SW480 (cell line): Measurements from ENCODE around the gene PPM1N.

Experiments
- DNase-seq: peaks from one replicate; pipeline ENCODE4 v3.0.0-alpha.2; 2016; ENCODE audit warnings: low spot score

Gene PPM1N

DNA sequence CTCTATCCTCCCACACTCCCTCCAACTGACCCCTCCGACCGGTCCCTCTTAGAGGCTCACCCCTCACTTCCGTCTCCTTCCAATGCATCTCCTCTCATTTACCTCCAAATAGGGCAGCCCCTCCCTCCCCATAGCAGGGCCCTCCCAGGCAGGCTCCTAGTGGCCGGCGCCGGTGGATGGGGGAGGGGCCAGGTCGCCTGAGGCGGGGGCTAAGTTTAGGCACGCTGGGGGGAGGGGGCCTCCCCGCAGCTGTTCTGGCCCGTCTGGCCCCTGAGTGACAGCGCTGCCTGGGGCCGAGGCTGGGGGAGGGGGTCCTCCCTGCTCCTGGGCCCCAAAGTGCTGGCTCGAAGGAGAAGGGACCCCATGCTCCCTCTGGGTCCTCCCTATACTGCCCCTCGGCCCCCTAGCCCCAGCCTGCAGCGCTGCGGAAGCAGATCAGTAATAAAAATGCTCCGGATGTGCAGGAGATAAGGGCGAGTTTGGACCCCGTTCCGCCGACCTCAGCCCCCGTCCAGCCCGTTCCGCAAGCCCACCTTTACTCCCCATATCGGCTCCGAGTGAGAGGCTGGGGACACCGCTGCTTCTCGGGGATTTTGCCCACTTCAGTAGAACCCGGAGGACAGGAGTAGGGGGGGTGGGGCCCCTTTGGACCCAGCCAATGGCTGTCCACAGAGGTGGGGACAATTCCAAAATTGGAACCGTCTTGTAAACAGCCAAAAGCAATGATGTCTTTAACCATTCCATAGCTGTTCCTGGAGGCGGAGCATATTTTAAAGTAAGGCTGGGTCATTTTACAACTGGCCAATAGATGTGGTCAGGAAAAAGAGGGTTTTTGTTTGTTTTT lies 5.4 kb upstream of the PPM1N start:
- DNase-seq: no peak

DNA sequence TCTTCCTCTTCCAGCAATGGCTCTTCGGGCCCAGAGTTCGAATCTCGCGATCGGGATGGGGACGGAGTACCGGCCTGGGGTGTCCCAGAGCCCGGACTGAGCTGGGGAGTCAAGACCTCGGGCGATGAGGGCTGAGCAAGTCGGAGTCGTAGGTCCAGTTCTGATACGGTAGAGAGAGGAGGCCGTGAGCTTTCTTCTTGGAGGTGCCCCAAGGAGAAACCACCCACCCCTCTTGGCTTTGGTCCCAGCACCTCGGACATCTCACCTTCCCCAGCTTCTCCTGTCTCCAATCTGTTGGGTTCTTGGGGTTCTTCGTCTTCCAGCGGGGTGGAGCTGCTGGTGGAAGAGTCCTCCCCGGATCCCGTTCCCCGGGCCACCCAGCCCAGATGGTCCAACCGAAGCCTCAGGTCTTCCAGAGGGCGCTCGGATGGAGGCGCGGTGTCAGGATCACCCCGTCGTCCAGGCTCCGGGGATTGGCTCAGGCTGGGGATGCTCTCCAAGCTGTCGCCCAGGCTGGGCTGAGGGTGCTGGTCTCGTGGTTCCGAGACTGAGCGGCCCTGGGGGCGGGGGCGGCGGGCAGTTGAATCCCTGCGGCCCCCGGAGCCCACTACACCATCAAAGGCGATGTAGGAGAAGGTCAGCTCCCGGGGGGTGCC lies 3.9 kb upstream of the PPM1N start:
- no peak for DNase-seq

DNA sequence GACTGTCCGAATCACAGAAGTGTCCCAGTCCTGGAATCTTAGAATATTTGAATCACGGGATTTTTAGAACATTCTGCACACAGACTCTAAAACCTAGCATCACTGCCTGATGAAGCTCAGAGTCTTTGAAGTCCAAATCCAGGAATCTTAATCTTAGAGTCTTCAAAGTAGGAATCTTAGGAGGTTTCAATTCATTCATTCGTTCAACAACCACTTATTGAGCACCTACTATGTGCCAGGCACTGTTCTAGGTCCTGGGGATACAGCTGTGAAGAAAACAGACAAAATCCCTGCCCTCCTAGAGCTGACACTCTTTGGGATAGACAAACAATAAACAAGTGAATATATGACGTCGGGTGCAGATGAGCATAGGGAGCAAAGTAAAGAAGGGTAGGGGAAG lies 3.1 kb upstream of the PPM1N start:
- no peak for DNase-seq

DNA sequence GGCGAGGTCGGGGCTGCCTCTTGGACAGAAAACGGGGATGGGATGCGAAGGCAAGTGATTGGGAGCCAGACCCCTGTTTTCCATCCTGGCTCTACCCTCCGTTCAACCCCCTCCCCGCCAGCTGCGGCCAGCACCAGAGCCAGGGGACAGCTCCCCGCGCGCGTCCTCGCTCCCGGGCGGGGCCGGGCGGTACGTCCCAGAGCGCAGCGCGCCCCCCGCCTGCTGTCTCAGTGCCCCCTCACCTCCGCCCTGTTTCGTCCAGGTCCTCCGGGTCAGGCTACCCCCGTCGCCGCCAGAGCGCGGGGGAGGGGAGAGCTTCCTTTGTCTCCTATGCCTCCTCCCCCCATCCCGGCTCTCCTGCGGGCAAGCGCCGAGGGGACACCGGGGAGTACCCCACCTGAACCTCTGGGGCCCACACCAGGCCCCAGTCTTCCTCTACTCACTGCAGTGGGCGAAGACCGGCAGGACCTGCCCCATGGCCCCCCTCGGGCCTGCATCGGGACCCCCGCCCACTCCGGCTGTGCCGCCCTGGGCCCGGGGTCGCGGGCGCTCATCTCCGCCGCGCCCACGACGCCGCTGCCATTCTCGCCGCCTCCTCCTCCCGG lies 1.8 kb upstream of the PPM1N start:
- DNase-seq: no peak

DNA sequence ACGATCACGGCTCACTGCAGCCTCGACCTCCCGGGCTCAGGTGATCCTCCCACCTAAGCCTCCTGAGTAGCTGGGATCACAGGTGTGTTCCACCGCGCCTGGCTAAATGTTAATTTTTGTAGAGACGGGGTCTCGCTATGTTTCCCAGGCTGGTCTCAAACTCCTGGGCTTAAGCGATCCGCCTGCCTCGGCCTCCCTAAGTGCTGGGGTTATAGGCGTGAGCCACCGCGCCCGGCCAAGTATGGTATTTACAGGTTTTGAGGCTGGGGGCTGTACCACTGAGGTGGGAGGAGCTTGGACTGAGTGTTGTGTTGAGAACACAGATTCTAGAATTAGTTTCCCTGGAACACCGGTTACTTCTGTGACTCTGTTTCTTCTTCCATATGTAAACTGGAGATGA lies 452 bp upstream of the PPM1N start:
- DNase-seq: no peak

DNA sequence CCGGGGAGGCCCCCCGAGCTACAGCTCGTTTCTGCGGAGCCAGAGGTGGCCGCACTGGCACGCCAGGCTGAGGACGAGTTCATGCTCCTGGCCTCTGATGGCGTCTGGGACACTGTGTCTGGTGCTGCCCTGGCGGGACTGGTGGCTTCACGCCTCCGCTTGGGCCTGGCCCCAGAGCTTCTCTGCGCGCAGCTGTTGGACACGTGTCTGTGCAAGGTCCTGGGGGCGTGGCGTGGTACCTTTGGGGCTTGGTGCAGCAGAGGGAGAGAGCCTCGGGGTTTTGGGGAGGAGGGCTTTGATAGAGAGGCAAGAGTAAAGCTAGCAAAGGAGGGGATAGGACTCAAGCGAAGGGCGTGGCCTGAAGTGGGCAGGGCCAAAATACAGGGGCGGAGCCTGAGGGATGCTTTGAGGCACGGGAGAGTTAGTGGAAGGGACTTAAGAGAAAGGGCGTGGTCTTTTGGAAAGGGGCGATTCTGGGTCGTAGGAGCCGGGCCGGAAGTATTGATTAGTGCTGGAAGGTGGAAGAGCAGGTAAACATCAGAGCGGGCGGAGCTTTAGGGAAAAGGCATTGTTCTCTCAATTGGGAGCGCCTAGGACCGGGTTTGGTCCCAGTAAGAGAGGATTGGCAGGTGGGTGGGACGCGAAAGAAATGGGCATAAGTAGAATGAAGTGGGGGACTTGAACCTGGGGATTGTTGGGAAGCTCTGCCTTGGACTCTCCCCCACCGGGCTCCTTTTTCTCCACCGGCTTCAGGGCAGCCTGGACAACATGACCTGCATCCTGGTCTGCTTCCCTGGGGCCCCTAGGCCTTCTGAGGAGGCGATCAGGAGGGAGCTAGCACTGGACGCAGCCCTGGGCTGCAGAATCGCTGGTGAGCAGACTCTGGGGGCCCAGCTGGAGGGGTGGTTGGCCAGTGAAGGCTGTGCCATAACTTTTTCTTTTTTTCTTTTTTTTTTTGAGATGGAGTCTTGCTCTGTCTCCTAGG lies 1.2 kb downstream of the PPM1N start:
- DNase-seq: no peak

DNA sequence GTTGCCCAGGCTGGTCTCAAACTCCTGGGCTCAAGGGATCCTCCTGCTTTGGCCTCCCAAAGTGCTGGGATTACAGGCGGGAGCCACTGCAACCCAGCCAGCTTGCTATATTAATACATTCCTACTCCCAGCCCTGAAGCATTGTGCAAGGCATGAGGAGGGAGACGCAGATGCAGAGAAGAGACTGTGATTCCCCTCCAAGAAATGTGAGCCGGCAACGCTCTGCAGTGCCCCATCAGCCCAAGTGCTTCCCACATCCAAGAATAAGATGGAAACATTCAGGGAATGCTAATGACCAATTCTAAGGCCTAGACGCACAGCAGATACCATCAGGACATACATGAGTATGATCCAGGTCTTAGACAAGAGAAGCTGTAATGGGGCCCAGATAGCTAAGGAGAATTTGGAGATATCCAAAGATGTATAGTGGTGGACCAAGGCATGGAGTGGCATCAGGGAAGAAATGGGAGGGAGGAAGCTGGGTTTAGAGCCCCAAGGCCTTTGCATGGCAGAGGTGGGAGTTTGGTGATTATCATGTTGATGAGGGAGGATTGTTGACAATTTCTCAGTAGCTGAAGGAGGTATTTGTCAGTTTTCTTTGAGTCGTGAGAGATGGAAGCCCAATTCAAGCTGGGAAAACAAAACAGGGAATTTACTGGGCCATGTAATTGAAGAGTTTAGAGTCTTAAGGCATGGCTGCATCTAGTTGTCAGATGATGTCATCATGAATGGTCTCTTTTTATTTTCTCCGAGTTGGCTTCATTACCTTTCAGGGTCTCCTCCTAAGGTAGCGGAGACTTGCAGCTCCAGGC lies 2.9 kb downstream of the PPM1N start:
- no peak for DNase-seq

DNA sequence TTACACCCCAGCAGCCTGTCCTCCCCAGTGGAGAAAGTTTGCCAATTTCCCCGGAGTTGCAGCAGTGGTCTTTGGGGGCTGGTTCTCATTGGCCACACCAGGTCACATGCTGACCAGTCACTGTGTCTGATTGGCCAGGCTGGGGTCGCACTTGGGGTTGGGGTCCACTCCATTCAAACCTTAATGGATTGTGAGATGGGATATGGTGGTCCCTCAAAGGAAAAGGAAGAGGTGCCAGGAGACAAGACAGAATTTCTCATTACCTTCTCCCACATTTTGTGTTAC lies 3.4 kb downstream of the PPM1N start:
- no peak for DNase-seq

DNA sequence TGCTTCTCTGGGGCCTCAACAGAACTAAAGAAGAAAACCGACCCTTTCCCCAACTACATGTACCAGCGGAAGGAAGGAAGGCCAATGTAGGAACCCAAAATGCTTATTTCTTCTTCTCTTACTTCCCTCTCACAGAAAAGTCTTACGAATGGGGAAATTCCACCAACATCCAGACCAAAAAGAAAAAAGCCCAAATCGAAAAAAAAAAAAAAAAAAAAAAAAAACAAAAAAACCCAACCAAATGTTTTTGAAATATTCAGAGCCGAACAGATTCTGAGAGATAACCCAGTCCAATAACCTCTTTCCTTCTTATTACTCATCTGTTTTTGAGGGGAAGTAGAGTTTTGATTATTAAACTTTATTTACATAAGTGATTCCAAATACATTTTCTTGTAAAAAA lies 3.9 kb downstream of the PPM1N start:
- DNase-seq: no peak

DNA sequence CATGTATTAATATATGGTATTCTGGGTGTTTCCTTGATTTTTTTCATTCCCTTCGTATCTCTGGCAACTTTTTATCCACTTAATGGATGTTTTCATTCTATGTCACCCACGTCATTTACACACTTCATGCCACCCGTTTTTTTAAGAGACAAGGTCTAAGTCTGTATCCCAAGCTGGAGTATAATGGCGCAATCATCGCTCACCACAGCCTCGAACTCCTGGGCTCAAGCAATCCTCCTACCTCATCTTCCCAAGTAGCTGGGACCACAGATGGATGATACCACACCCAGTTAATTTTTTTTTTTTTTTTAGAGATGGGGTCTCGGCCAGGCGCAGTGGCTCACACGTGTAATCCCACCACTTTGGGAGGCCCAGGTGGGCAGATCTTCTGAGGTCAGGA lies 5.7 kb downstream of the PPM1N start:
- no peak for DNase-seq

DNA sequence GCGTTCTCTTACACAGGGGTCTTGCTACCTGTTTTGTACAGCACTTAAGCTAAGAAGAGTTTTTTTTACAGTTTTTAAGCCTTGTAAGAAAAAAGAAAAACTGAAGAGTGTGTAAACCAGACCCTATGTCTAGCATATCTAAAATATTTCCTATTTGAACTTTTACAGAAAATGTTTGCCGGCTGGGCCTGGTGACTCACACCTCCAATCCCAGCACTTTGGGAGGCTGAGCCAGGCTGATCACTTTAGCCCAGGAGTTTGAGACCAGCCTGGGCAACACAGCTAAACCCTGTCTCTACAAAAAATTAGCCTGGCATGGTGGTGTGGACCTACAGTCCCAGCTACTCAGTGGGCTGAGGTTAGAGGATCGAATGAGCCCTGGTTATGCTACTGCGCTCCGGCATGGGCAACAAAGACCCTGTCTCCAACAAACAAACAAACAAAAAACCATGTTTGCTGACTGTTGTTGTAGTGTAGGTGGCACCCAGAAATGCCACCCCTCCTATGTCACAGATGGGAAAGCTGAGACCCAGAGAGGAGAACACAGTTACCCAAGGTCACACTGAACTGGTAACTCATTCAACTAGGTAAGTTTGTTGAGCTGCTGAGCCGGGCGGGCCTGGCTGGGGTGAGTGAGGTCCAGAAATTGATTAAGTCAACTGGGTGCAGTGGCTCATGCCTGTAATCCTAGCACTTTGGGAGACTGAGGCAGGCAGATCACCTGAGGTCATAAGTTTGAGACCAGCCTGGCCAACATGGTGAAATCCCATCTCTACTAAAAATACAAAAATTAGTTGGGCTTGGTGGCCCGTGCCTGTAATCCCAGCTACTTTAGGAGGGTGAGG lies 7.1 kb downstream of the PPM1N start:
- no peak for DNase-seq

DNA sequence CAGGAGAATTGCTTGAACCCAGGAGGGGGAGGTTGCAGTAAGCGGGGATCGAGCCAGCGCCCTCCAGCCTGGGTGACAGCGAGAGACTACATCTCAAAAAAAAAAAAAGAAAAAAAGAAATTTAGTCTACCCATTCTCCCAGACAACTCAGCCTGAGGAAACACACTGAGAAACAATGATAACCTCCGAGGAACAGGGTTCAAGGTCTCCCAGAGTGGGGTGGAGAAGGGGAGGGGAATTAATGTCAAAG lies 7.7 kb downstream of the PPM1N start:
- no peak for DNase-seq

DNA sequence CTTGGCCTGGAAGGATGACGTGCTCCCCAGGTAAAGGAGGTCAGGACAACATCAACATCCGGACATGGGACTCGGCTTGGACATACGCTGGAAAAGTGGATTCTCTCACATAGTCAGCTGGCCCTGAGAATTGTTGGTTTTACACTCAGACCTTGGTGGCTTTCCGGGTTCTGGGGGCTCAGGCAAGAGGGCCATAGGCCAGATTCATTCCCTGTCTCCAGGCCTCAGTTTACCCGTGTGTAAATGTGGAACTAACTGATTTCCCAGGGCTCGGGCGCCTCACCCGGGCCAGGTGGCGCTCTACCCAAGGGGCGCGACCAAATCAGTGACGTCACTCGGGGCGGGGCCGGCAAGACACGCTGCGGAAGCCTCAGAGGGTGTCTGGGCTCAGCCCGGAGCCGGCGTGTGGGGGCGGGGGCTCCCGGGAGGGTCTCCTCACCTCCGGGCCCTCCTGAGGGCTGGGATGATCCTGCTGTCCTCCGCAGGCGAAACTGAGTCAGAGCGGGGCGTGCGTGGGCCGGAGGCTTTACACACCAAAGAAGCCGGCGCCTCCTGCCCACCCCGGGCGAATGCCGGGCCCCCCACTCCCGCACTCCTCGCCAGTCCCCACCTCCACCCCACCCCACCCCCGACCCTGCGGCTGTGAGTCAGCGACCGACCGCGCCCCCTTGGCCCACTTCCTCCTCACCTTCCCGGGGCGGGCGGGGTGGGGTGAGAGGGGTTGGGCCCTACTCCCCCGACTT lies 8.2 kb downstream of the PPM1N start:
- DNase-seq: peak; percentile 96

DNA sequence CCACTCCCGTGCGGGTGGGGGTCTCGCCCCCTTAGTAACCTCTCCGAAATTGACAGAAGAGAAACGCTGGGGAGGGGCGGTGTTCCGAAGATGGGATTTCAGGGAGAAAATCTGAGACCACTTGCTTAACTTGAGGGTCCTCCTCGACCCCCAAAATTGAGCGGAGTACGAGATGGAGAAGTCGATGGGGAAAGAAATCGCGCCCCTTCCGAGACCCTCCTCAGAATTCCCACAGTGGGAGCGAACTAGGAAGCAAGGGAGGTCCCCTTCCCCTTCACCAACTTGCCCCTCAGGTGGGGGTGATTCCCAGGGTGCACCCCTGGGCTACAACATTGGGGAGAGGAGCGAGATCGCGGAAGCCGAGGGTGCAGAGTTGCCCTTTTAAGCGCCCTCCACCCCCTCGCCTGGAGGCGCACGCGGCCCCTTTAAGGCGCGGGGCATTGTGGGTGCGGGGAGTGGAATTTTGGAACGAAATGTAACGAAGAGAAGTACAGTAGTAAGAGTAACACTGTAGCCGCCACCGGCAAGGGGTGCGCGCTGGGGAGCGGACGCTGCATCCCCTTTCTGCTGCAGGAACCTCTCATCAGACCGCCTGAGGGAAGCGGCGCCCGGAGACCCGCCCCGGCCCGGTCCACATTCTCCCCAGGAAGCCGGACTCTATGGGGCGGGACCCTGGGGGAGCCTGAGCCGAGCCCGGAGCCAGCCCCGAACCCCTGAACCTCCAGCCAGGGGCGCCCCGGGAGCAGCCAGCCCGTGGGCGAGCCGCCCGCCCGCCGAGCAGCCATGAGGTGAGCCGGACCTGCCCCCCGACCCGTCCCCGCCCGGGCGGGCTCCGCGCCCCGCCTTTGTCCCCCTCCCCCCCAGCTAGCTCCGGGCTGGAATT lies 9.0 kb downstream of the PPM1N start, which contains the start of gene VASP:
Gene VASP (plus strand): TSS at position 491 of the 883 bp plus-strand sequence. CDS start 293 bp downstream, at position 784.
- peak; percentile 95 for DNase-seq

DNA sequence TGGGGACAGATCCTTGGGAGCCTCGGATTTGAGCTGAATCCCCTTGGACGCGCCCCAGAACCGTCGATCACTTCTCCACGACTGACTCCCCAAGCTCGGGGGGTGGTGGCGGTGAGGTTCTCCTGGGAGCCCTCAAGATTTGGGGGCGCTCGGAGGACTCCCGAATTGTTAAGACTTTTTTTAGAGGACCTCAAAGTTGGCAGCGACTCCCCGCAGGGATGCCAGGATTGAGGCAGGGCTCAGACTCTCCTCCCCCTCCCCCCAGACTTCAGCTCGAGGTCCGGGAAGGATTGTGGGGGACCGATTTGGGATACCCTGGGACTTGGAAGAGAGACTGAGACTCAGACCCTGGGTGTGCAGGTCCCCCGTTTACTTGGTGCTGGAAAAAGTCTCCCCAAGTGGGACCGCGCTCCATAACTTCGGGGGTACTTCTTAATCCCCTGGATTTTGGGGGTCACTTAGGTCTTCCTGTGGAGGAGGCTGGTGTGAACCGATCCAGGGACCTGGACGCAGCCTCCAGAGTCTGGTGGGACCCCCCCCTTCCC lies 9.7 kb downstream of the PPM1N start:
- no peak for DNase-seq

DNA sequence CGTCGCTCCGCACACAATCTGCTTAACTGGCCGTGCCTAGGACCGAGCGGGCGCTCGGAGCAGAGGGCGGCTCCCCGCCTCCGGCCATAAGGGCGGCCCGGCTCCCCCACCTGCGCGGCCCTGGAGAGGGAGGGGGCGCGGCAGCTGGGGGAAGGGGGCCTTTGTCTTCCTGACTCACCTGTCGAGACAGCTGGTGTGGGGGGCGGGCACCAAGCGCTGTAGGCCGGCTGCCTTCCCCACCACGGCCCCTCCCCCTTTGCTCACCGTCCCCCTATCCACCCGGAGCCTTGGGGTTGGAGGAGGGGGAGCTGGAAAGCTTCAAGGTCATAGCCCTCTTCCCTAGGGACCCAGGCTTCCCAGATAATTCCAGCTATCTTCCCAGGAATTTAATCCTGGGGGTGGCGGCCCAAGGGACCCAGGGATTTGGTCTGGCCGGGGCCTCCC lies 10.2 kb downstream of the PPM1N start:
- peak; percentile 55 for DNase-seq

DNA sequence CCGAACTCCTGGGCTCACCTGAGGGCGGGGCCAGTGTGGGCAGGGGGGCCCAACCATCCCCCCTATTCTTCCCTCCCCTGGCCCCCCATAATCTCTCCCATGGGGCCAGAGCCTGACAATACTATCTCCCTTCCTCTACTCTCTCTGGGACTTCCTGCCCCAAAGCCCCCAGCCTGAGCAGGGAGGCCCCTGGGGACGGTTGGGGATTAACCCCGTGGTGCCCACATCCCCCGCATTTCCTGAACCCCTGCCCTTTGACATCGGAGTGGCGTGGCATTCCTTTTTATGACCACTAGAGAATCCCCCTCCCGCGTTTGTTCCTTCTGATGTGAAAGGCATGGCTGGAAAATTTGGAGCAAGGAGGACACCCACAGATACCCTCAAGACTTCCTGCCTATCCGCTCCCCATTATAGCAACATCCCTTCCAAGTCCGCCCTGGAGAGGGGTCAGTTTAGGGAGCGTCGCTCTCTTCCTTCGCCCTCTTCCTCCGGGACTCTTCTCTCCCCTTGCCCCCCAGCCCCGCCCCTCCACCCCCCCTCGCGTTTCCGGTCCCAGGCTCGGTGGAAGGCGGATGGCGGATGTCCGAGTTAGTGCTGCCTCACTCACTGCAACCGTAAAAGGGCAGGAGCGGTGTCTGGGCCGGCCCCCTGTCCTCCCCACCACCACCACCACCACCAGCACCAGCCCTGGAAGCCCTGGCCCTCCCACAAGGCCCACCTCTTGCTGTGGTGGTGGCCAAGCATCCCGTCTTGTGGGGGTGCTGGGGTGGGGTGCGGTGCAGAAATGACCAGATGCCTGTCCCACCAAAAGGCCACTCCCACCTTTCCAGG lies 10.8 kb downstream of the PPM1N start:
- DNase-seq: peak; percentile 60

DNA sequence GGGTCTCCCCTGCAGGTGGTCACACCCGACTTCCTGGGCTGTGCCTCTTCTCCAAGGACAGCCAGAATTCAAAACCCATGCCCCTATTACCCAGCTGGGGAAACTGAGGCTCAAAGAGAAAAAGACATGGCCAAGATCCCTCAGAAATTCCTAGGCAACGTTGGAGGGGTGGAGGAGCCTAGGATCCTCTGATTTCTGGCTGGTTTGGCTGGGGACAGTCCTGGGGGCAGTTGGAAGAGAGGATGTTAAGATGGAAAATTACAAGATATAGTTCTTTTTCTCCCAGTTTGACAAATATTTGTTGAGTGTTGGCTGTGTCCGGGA lies 11.4 kb downstream of the PPM1N start:
- no peak for DNase-seq
